NAMALWA (cell line): ENCODE measurements around the gene HIRA.
"Not testable (repeated sequence)": the region's sequence is repeated elsewhere in the genome, so short reads cannot be mapped to it uniquely, and the experiment has no call there.

Experiments
- DNase-seq: peaks from one replicate; pipeline ENCODE4 v3.0.0-alpha.2; 2015; ENCODE audit warnings: low spot score

The HIRA gene

GRCh38 chr22:19323420-19323819, 108.1 kb downstream of the HIRA start:
- DNase-seq, result not testable (repeated sequence)

GRCh38 chr22:19321757-19322156, 109.8 kb downstream of the HIRA start:
- DNase-seq, result no peak

- DNase-seq, result not testable (repeated sequence)
These were observed 111.4 kb downstream of the HIRA start for GRCh38 chr22:19320136-19320535.

- DNase-seq, result no peak
These were observed 112.3 kb downstream of the HIRA start for GRCh38 chr22:19319281-19319680.

- DNase-seq, result no peak
These were observed 113.7 kb downstream of the HIRA start for GRCh38 chr22:19317865-19318264.

GRCh38 chr22:19307872-19308271, 123.7 kb downstream of the HIRA start:
- no peak for DNase-seq

GRCh38 chr22:19306535-19306934, 125.0 kb downstream of the HIRA start:
- DNase-seq, result not testable (repeated sequence)

- DNase-seq, result no peak
These were observed 127.0 kb downstream of the HIRA start for GRCh38 chr22:19304547-19304946.

GRCh38 chr22:19303785-19304184, 127.7 kb downstream of the HIRA start:
- DNase-seq, result no peak

GRCh38 chr22:19295733-19296132, 135.8 kb downstream of the HIRA start:
- DNase-seq, result no peak

- DNase-seq, result peak; percentile 55
These were observed 138.9 kb downstream of the HIRA start for GRCh38 chr22:19292458-19293230.

- DNase-seq, result peak; percentile 66
These were observed 139.7 kb downstream of the HIRA start, which contains the start of gene CLTCL1 for GRCh38 chr22:19291580-19292457. Gene CLTCL1 (minus strand): TSS chr22:19291719. CDS start chr22:19291641, 78 bp downstream.

GRCh38 chr22:19291218-19291579, 140.3 kb downstream of the HIRA start:
- no peak for DNase-seq

- DNase-seq, result peak; percentile 30
These were observed 140.9 kb downstream of the HIRA start for GRCh38 chr22:19290400-19291217.

GRCh38 chr22:19289475-19290161, 141.9 kb downstream of the HIRA start:
- no peak for DNase-seq

GRCh38 chr22:19287889-19288288, 143.6 kb downstream of the HIRA start:
- no peak for DNase-seq

- DNase-seq, result no peak
These were observed 144.3 kb downstream of the HIRA start for GRCh38 chr22:19287076-19287707.

- DNase-seq, result no peak
These were observed 145.7 kb downstream of the HIRA start for GRCh38 chr22:19285831-19286230.
